ENCODE measurements around the gene PLEKHB1.

The PLEKHB1 gene

DNA sequence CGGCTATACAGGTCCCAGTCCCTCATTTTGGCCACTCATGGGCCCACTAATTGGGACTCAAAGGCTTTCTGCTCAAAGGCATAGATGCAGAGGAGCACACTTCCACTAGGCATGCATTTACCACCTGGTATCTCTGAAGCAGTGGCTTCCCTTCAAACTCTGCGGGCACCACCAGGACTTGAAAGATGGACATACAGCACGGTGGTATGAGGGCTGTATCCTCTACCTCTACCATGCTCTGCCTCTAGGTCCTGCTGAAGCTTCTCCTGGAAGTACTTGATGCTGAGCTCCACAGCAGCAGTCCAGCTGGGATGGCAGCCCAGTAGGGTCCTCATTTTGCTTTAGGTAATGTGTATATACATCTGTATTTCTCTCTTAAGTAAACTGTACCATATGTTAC is 64.6 kb downstream of the PLEKHB1 start:
- TF ChIP-seq, protein P1, sequence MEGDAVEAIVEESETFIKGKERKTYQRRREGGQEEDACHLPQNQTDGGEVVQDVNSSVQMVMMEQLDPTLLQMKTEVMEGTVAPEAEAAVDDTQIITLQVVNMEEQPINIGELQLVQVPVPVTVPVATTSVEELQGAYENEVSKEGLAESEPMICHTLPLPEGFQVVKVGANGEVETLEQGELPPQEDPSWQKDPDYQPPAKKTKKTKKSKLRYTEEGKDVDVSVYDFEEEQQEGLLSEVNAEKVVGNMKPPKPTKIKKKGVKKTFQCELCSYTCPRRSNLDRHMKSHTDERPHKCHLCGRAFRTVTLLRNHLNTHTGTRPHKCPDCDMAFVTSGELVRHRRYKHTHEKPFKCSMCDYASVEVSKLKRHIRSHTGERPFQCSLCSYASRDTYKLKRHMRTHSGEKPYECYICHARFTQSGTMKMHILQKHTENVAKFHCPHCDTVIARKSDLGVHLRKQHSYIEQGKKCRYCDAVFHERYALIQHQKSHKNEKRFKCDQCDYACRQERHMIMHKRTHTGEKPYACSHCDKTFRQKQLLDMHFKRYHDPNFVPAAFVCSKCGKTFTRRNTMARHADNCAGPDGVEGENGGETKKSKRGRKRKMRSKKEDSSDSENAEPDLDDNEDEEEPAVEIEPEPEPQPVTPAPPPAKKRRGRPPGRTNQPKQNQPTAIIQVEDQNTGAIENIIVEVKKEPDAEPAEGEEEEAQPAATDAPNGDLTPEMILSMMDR (IDR thresholded peaks at IDR 0.05; ENCODE audit: control insufficient read depth, extremely low read depth, insufficient read depth), result no peak
- no peak overlapping the region for H3K4me3 ChIP-seq (ENCODE audit: low read depth, low read length)
- DNase-seq (ENCODE audit: low read depth), result no peak

Data from LNCaP clone FGC (cell line).